ENCODE results near the gene PRDM16.

PRDM16 gene

DNA sequence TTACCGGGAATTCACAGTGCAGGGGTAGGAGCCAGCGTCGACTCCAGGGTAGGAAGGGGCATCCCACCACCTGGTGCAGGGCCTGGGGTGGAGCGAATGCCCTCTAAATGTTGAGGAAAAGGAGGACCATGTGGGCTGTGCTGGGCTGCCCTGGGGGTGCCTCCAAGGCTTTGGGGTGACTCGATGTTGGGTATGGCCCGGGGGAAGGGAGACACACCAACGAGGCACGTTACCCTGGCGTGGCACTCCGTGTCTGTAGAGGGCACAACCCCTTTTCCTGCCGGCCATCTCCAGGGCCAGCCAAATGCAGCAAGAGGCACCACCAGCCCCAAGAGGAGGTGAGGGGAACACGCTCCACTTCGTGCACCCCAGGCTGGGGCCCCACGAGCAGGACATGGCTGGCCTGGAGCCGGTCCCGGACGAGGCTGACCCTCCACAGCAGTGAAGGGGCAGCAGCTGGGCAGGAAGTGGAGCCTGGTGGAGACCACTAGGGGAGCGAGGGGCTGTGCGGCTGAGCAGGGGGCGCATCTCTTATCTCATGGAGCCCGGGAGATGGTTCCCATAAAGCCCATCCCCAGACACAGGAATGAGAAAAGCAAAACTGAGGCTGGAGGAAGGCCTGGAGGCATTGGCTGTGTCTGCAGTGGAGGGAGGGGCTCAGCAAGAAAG lies 36.5 kb upstream of the PRDM16 start:
- no peak for DNase-seq (ENCODE audit: low spot score)
- Histone ChIP-seq H3K27ac (replicated peaks; ENCODE audit: low read length) (no peak overlapping the region), H3K4me2 (ENCODE audit: insufficient read depth, low read length, poor library complexity, severe bottlenecking) (no peak overlapping the region)

DNA sequence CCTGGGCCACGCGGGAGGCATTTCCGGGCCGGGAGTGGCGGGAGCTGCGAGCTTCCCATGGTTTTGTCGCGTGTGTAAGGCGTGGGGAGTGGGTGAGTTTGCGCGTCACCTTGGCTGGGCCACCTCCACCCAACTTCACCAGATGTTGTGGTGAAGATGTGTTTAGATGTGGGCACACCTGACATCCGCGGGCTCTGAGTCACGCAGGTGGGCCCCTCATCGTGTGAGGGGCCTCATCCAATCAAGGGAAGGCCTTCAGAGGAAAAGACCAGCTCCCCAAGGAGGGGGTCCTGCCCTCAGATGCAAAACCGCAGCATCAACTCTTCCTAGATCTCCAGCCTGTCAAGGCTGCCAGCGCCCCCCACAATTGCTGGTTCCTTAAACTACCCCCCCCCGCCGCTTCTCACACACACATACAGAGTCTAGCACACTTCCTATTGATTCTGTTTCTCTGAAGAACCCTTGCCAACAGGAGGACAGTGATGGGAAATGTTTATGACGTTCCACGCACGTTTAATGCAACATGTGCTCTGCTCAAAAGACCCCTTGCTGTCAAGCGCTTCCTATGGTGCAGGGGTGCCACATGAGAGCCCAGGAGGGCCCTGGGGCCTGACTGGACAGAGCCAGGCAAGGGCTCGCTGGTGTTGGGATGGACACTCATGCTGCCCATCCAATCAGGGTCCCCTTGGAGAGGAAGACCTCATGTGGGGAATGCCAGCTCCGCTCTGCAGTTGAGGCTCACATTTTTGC lies 35.8 kb upstream of the PRDM16 start:
- WGBS, 2 donors (ENCODE audit: extremely low coverage in 2 of 2, insufficient read length in 2 of 2, insufficient replicate concordance in 1 of 2) = no CpG with 5 or more reads among the region's 25 CpGs
- peaks cover 0 to 50% (median 0%) of the 10 kb centered on the region in 3 experiments for H3K27me3 ChIP-seq (ENCODE audit: control insufficient read depth in 3 of 3, insufficient read depth in 3 of 3, low read depth in 1 of 3, low read length in 3 of 3)

More for the DNA sequence above, 36.5 kb upstream of the PRDM16 start:
- Histone ChIP-seq H2BK12ac (ENCODE audit: low read length) (peak overlapping the region; percentile 58), H3K9me3 (replicated peaks in 1 of 2; ENCODE audit: control insufficient read depth in 2 of 2, insufficient read depth in 1 of 2, low read depth in 1 of 2, low read length in 2 of 2) (no peaks in the 10 kb centered on the region), H3K36me3 (replicated peaks in 1 of 2; ENCODE audit: control insufficient read depth in 2 of 2, insufficient read depth in 2 of 2, low read length in 2 of 2) (no peaks in the 10 kb centered on the region), H3K18ac (ENCODE audit: low read length) (peak overlapping the region; percentile 72), H3K9ac (ENCODE audit: low read depth, low read length, poor library complexity) (no peak overlapping the region), H3K4me1 (ENCODE audit: control insufficient read depth in 2 of 2, insufficient read depth in 1 of 2, low read depth in 1 of 2, low read length in 2 of 2) (no peaks in the 10 kb centered on the region), H2BK5ac (ENCODE audit: low read length) (peak overlapping the region; percentile 11), H2BK120ac (ENCODE audit: low read depth, low read length) (no peak overlapping the region), H4K8ac (ENCODE audit: low read depth, low read length) (no peak overlapping the region), H4K91ac (ENCODE audit: low read depth, low read length, poor library complexity) (no peak overlapping the region), H3K4ac (ENCODE audit: low read length) (peak overlapping the region; percentile 17), H3K14ac (ENCODE audit: low read length) (peak overlapping the region; percentile 47), H2AK5ac (ENCODE audit: low read depth, low read length) (peak overlapping the region; percentile 90), H3K4me3 (ENCODE audit: low read length in 2 of 2) (no peak overlapping the region), H3K79me1 (ENCODE audit: low read depth, low read length) (peaks cover 2% of the 10 kb centered on the region), H3K23ac (ENCODE audit: low read depth, low read length, poor library complexity) (peak overlapping the region; percentile 81), H2AFZ (ENCODE audit: low read length) (no peak overlapping the region), H2BK15ac (ENCODE audit: low read length) (no peak overlapping the region), H3K27me3 (ENCODE audit: control insufficient read depth in 3 of 3, insufficient read depth in 3 of 3, low read depth in 1 of 3, low read length in 3 of 3) (peaks cover 0 to 45% (median 0%) of the 10 kb centered on the region in 3 experiments)
- WGBS, 2 donors (ENCODE audit: extremely low coverage in 2 of 2, insufficient read length in 2 of 2, insufficient replicate concordance in 1 of 2) = no CpG with 5 or more reads among the region's 21 CpGs

DNA sequence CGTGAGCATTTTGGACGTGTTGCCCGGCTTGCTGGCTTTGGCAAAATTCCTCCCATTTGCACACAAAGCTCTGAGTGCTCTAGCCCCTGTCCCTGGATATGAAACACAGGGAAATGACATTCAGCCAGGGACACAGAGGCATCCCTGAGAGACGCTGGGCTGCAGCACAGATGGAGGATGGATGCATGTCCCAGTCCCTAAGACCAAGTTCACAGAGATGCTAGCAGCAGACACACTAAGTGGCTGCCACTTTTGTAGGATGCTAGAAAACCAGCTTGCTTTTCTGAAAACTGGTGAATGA lies 35.3 kb upstream of the PRDM16 start:
- Histone ChIP-seq H2BK12ac (ENCODE audit: low read length) (no peak overlapping the region), H4K91ac (ENCODE audit: low read depth, low read length, poor library complexity) (no peak overlapping the region), H3K4ac (ENCODE audit: low read length) (no peak overlapping the region), H3K27me3 (ENCODE audit: control insufficient read depth in 3 of 3, insufficient read depth in 3 of 3, low read depth in 1 of 3, low read length in 3 of 3) (peaks cover 0 to 54% (median 0%) of the 10 kb centered on the region in 3 experiments), H3K36me3 (replicated peaks in 1 of 2; ENCODE audit: control insufficient read depth in 2 of 2, insufficient read depth in 2 of 2, low read length in 2 of 2) (no peaks in the 10 kb centered on the region), H3K4me1 (ENCODE audit: control insufficient read depth in 2 of 2, insufficient read depth in 1 of 2, low read depth in 1 of 2, low read length in 2 of 2) (no peaks in the 10 kb centered on the region), H4K8ac (ENCODE audit: low read depth, low read length) (no peak overlapping the region), H3K18ac (ENCODE audit: low read length) (no peak overlapping the region), H3K14ac (ENCODE audit: low read length) (no peak overlapping the region), H3K23ac (ENCODE audit: low read depth, low read length, poor library complexity) (no peak overlapping the region), H2BK5ac (ENCODE audit: low read length) (no peak overlapping the region), H2BK15ac (ENCODE audit: low read length) (no peak overlapping the region), H2AFZ (ENCODE audit: low read length) (no peak overlapping the region), H3K79me1 (ENCODE audit: low read depth, low read length) (peaks cover 2% of the 10 kb centered on the region), H3K9ac (ENCODE audit: low read depth, low read length, poor library complexity) (no peak overlapping the region), H3K27ac (replicated peaks; ENCODE audit: low read length) (no peak overlapping the region), H3K4me2 (ENCODE audit: insufficient read depth, low read length, poor library complexity, severe bottlenecking) (no peak overlapping the region), H2BK120ac (ENCODE audit: low read depth, low read length) (no peak overlapping the region), H3K9me3 (replicated peaks in 1 of 2; ENCODE audit: control insufficient read depth in 2 of 2, insufficient read depth in 1 of 2, low read depth in 1 of 2, low read length in 2 of 2) (no peaks in the 10 kb centered on the region), H2AK5ac (ENCODE audit: low read depth, low read length) (no peak overlapping the region), H3K4me3 (ENCODE audit: low read length in 2 of 2) (no peak overlapping the region)
- DNase-seq (ENCODE audit: low spot score) = no peak
- no CpG with 5 or more reads among the region's 4 CpGs for WGBS, 2 donors (ENCODE audit: extremely low coverage in 2 of 2, insufficient read length in 2 of 2, insufficient replicate concordance in 1 of 2)

More for the DNA sequence above, 35.8 kb upstream of the PRDM16 start:
- no peak overlapping the region for H3K23ac ChIP-seq (ENCODE audit: low read depth, low read length, poor library complexity)
- H2BK120ac ChIP-seq (ENCODE audit: low read depth, low read length) = no peak overlapping the region
- H2BK12ac ChIP-seq (ENCODE audit: low read length) = no peak overlapping the region
- H3K14ac ChIP-seq (ENCODE audit: low read length) = no peak overlapping the region
- no peak overlapping the region for H2AFZ ChIP-seq (ENCODE audit: low read length)
- no peak overlapping the region for H3K4ac ChIP-seq (ENCODE audit: low read length)
- H3K79me1 ChIP-seq (ENCODE audit: low read depth, low read length) = peaks cover 2% of the 10 kb centered on the region
- H2BK15ac ChIP-seq (ENCODE audit: low read length) = no peak overlapping the region
- no peak overlapping the region for H3K4me2 ChIP-seq (ENCODE audit: insufficient read depth, low read length, poor library complexity, severe bottlenecking)
- DNase-seq (ENCODE audit: low spot score) = no peak
- H3K18ac ChIP-seq (ENCODE audit: low read length) = no peak overlapping the region
- no peak overlapping the region for H3K4me3 ChIP-seq (ENCODE audit: low read length in 2 of 2)
- no peak overlapping the region for H2AK5ac ChIP-seq (ENCODE audit: low read depth, low read length)
- no peak overlapping the region for H4K8ac ChIP-seq (ENCODE audit: low read depth, low read length)
- H3K9ac ChIP-seq (ENCODE audit: low read depth, low read length, poor library complexity) = no peak overlapping the region
- H3K9me3 ChIP-seq (replicated peaks in 1 of 2; ENCODE audit: control insufficient read depth in 2 of 2, insufficient read depth in 1 of 2, low read depth in 1 of 2, low read length in 2 of 2) = no peaks in the 10 kb centered on the region
- no peaks in the 10 kb centered on the region for H3K36me3 ChIP-seq (replicated peaks in 1 of 2; ENCODE audit: control insufficient read depth in 2 of 2, insufficient read depth in 2 of 2, low read length in 2 of 2)
- H3K27ac ChIP-seq (replicated peaks; ENCODE audit: low read length) = no peak overlapping the region
- no peaks in the 10 kb centered on the region for H3K4me1 ChIP-seq (ENCODE audit: control insufficient read depth in 2 of 2, insufficient read depth in 1 of 2, low read depth in 1 of 2, low read length in 2 of 2)
- no peak overlapping the region for H4K91ac ChIP-seq (ENCODE audit: low read depth, low read length, poor library complexity)
- no peak overlapping the region for H2BK5ac ChIP-seq (ENCODE audit: low read length)

DNA sequence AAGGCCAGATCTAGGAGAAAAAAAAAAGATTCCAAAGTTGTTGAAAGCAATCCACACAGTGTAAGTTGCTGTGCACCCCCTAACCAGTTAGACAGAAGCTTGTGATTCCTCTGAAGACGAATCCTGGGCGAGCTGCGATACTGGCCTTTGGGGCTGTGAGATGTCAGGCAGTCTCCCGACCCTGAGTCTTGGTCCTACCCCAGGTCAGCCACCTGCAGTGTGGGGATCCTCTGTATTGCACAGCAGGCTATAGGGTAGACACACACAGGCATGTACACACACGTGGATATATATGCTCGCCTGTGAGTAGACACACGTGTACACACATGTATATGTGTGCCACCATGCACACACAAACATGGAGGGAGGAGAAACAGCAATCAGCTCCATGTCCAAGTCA lies 34.8 kb upstream of the PRDM16 start:
- no peak overlapping the region for H3K9ac ChIP-seq (ENCODE audit: low read depth, low read length, poor library complexity)
- peak overlapping the region; percentile 33 for H4K8ac ChIP-seq (ENCODE audit: low read depth, low read length)
- no peak overlapping the region for H2AK5ac ChIP-seq (ENCODE audit: low read depth, low read length)
- H3K4ac ChIP-seq (ENCODE audit: low read length) = no peak overlapping the region
- H3K4me2 ChIP-seq (ENCODE audit: insufficient read depth, low read length, poor library complexity, severe bottlenecking) = no peak overlapping the region
- H2BK15ac ChIP-seq (ENCODE audit: low read length) = no peak overlapping the region
- no CpG with 5 or more reads among the region's 7 CpGs for WGBS, 2 donors (ENCODE audit: extremely low coverage in 2 of 2, insufficient read length in 2 of 2, insufficient replicate concordance in 1 of 2)
- no peaks in the 10 kb centered on the region for H3K9me3 ChIP-seq (replicated peaks in 1 of 2; ENCODE audit: control insufficient read depth in 2 of 2, insufficient read depth in 1 of 2, low read depth in 1 of 2, low read length in 2 of 2)
- no peak overlapping the region for H2BK12ac ChIP-seq (ENCODE audit: low read length)
- no peak overlapping the region for H3K18ac ChIP-seq (ENCODE audit: low read length)
- DNase-seq (ENCODE audit: low spot score) = no peak
- H3K36me3 ChIP-seq (replicated peaks in 1 of 2; ENCODE audit: control insufficient read depth in 2 of 2, insufficient read depth in 2 of 2, low read length in 2 of 2) = no peaks in the 10 kb centered on the region
- no peak overlapping the region for H3K23ac ChIP-seq (ENCODE audit: low read depth, low read length, poor library complexity)
- H3K4me3 ChIP-seq (ENCODE audit: low read length in 2 of 2) = no peak overlapping the region
- peaks cover 2% of the 10 kb centered on the region for H3K79me1 ChIP-seq (ENCODE audit: low read depth, low read length)
- H3K27ac ChIP-seq (replicated peaks; ENCODE audit: low read length) = no peak overlapping the region
- no peak overlapping the region for H4K91ac ChIP-seq (ENCODE audit: low read depth, low read length, poor library complexity)
- H3K14ac ChIP-seq (ENCODE audit: low read length) = no peak overlapping the region
- no peak overlapping the region for H2BK5ac ChIP-seq (ENCODE audit: low read length)
- no peak overlapping the region for H2BK120ac ChIP-seq (ENCODE audit: low read depth, low read length)
- H3K4me1 ChIP-seq (ENCODE audit: control insufficient read depth in 2 of 2, insufficient read depth in 1 of 2, low read depth in 1 of 2, low read length in 2 of 2) = no peaks in the 10 kb centered on the region
- H2AFZ ChIP-seq (ENCODE audit: low read length) = no peak overlapping the region
- peaks cover 0 to 54% (median 0%) of the 10 kb centered on the region in 3 experiments for H3K27me3 ChIP-seq (ENCODE audit: control insufficient read depth in 3 of 3, insufficient read depth in 3 of 3, low read depth in 1 of 3, low read length in 3 of 3)

All from neuronal stem cell (in vitro differentiated cells).